Suppressor macrophage (primary cell): ENCODE data around the gene TAGLN3.

Experiments used
- DNase-seq, 4 experiments: peaks; one replicate each; pipeline ENCODE4 v3.0.0-alpha.2; 2020 to 2022

The TAGLN3 gene

DNA sequence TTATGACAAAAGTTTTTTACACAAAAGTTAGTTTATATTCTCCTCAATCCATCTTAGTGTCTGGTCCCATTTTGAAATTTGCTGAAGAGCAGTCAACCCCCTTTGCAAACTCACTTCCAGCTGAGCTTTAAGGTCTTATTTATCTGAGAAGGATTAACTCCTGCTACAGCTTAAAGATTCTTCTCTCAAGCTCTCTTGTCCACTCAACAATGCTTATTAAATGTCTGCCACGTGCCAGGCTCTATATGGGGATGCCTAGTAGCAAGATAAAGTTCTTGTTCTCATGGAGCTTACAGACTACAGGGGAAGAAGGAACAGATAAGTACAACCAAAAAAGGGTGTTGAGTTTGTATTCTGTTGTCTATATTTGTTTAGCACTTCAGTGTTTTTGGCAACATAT lies 54.5 kb downstream of the TAGLN3 start:
- no peak for DNase-seq

DNA sequence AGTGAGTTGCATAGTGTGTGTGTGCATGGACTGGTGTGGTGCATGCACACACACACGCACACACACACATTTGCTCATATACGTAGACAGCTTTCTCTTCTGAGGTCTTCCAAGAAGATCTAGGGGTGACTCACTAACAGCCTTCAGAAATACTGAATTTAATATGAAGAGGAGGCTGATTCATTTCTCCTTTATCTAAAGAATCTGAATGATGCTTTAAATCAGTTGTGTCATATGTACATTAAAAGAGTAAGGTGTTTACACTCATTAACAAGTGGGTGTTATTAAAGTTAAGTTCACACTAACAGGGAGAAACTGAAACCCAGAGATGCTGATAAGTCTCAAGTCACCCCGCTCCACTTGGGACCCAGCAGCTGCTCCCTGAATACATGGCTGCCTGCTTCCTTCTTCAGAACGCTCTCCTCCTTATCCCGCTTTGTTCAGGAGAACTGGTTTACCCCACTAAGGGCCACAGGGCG lies 57.8 kb downstream of the TAGLN3 start:
- no peak for DNase-seq

DNA sequence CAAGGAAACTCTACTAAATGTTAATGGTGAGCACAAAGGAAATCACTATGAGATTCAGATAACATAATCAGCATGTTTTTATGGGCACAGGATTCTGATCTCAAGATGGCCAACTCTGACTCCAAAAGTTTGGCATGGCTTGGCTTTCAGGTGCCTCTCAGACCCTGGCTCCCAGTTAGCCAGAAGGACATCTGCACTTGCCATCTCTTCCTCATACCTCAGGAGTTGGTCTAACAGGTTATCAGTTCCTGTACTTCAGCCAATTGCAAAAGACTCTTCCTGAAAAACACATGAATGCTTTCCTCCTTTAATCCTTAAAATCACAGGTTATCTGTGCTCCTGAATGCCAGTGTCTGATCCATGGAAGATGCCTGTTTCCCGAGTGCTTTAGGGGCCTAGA lies 60.8 kb downstream of the TAGLN3 start:
- DNase-seq = no peak

- no peak for DNase-seq
Measured at GRCh38 chr3:112061152-112061551, 62.4 kb downstream of the TAGLN3 start.
